HCT116 (cell line): ENCODE data around the gene HMX1. TPM values are rescaled to one million over a fixed set of nuclear protein-coding genes. Genes with fewer than 3 reads are reported as not detected.

Experiments
- ATAC-seq: fragments of 200-7000 bp; cut with Tn5 transposase; 2 replicates; pipeline ENCODE4 v1.9.1; 2020; ENCODE audit warnings: mild to moderate bottlenecking, moderate library complexity
- BruUV-seq: library from RNA; stranded (reverse); fragments of 400-500 nt; replicated peaks from 2 replicates; lab custom pipeline; 2021; lab: Mats Ljungman, UMichigan
- CTCF ChIA-PET: fragments of 300-600 bp; sonication (Branson Sonifier 250); formaldehyde crosslinking; loops from one replicate; lab custom pipeline; 2021; ENCODE audit warnings: antibody characterized with exemption; lab: Charles Lee
- POLR2A ChIA-PET: fragments of 300-600, 350-600 bp; sonication (Branson Sonifier 250); formaldehyde crosslinking; loops from one replicate; lab custom pipeline; 2021; ENCODE audit warnings: antibody characterized with exemption; lab: Charles Lee
- RAD21 ChIA-PET, 2 experiments: fragments of 300-600 bp; sonication (Branson Sonifier 250); formaldehyde crosslinking; loops; one replicate each; lab custom pipeline; 2023; ENCODE audit warnings: low total read pairs in 2 of 2; ENCODE audit not compliant: uncharacterized antibody in 2 of 2, unreplicated experiment in 2 of 2, low non-redundant PET in 1 of 2; lab: Charles Lee
- DNase-seq: peaks from one replicate; pipeline ENCODE4 v3.0.0-alpha.2; 2010; ENCODE audit warnings: low read depth, low spot score
- H2AFZ ChIP-seq: fragments of 200-600 bp; shearing (Covaris generic), sonication (generic); 2 replicates; pipeline ENCODE4 v1.6.1; 2017; ENCODE audit warnings: low read depth, mixed run types, mixed read lengths, antibody characterized with exemption, low read length; ENCODE audit not compliant: poor library complexity, severe bottlenecking
- H3K27ac ChIP-seq: 2 replicates; pipeline ENCODE4 v1.5.1; 2012; ENCODE audit warnings: low read depth, low read length
- H3K27me3 ChIP-seq: fragments of 200-600 bp; sonication (generic); 2 replicates; pipeline ENCODE4 v1.6.1; 2016; ENCODE audit warnings: mixed run types, low read length, mixed read lengths; ENCODE audit not compliant: insufficient read depth
- H3K36me3 ChIP-seq, 2 experiments: fragments of 200-500 bp in 1 of 2; fragments of 200-600 bp in 1 of 2; sonication (Bioruptor generic) in 1 of 2; sonication (generic) in 1 of 2; 2 replicates each; pipeline versions ENCODE4 v1.5.1 to v1.6.1; 2014 to 2016; ENCODE audit warnings: low read length in 2 of 2, inconsistent platforms in 1 of 2, mixed read lengths in 1 of 2, mixed run types in 1 of 2; ENCODE audit not compliant: insufficient read depth in 2 of 2, control insufficient read depth in 1 of 2
- H3K4me1 ChIP-seq, 2 experiments: fragments of 200-600 bp in 1 of 2; sonication (generic) in 1 of 2; 2 replicates each; pipeline versions ENCODE4 v1.5.1 to v1.6.1; 2012 to 2017; ENCODE audit warnings: low read length in 2 of 2, inconsistent platforms in 1 of 2, mild to moderate bottlenecking in 1 of 2, mixed read lengths in 1 of 2, mixed run types in 1 of 2, moderate library complexity in 1 of 2; ENCODE audit not compliant: insufficient read depth in 2 of 2, control insufficient read depth in 1 of 2
- H3K4me2 ChIP-seq: fragments of 200-600 bp; sonication (generic); 2 replicates; pipeline ENCODE4 v1.6.1; 2017; ENCODE audit warnings: mixed run types, low read length, mixed read lengths
- H3K4me3 ChIP-seq, 2 experiments: fragments of 200-600 bp in 1 of 2; sonication (generic) in 1 of 2; replicated peaks in 1 of 2; 2 replicates each; pipeline ENCODE4 v1.5.1; 2011 to 2016; ENCODE audit warnings: low read length in 2 of 2, control low read depth in 1 of 2, low read depth in 1 of 2, mild to moderate bottlenecking in 1 of 2, mixed read lengths in 1 of 2, mixed run types in 1 of 2
- H3K79me2 ChIP-seq: fragments of 200-600 bp; sonication (generic); 2 replicates; pipeline ENCODE4 v1.6.1; 2017; ENCODE audit warnings: mild to moderate bottlenecking, mixed run types, low read length, moderate library complexity, mixed read lengths; ENCODE audit not compliant: insufficient read depth
- H3K9ac ChIP-seq: fragments of 200-600 bp; sonication (generic); 2 replicates; pipeline ENCODE4 v1.6.1; 2016; ENCODE audit warnings: low read length, mixed read lengths
- H3K9me2 ChIP-seq: fragments of 200-600 bp; sonication (generic), shearing (Covaris generic); 2 replicates; pipeline ENCODE4 v1.6.1; 2017; ENCODE audit warnings: mixed run types, mild to moderate bottlenecking, moderate library complexity; ENCODE audit not compliant: insufficient read depth
- H3K9me3 ChIP-seq, 2 experiments: fragments of 200-500 bp in 1 of 2; fragments of 200-600 bp in 1 of 2; sonication (Bioruptor generic) in 1 of 2; sonication (generic) in 1 of 2; 2 replicates each; pipeline ENCODE4 v1.6.1; 2014 to 2017; ENCODE audit warnings: low read length in 2 of 2, mixed read lengths in 2 of 2, inconsistent platforms in 1 of 2, low read depth in 1 of 2, mild to moderate bottlenecking in 1 of 2, mixed run types in 1 of 2, moderate library complexity in 1 of 2; ENCODE audit not compliant: control insufficient read depth in 1 of 2, insufficient read depth in 1 of 2
- H4K20me1 ChIP-seq: fragments of 200-600 bp; sonication (generic), shearing (Covaris generic); 2 replicates; pipeline ENCODE4 v1.6.1; 2017; ENCODE audit warnings: mixed run types, mild to moderate bottlenecking, moderate library complexity; ENCODE audit not compliant: insufficient read depth
- ATF3 ChIP-seq: IDR thresholded peaks from 2 replicates; pipeline ENCODE4 v1.6.1; 2012
- EGR1 ChIP-seq: IDR thresholded peaks from 2 replicates; pipeline ENCODE4 v1.6.1; 2012; ENCODE audit warnings: low read depth
- ELF1 ChIP-seq: IDR thresholded peaks from 2 replicates; pipeline ENCODE4 v1.6.1; 2012; ENCODE audit warnings: low read depth, borderline replicate concordance
- EZH2phosphoT487 ChIP-seq: fragments of 200-600 bp; IDR thresholded peaks from 2 replicates; pipeline ENCODE4 v1.6.1; 2018; ENCODE audit warnings: antibody characterized with exemption, borderline replicate concordance
- TCF7L2 ChIP-seq: IDR thresholded peaks from 2 replicates; pipeline ENCODE4 v1.7.0; 2011; ENCODE audit warnings: borderline replicate concordance, inconsistent platforms; ENCODE audit not compliant: insufficient read depth, insufficient read length; ENCODE audit errors: extremely low read depth
- intact Hi-C: fragments of 100-400 bp; cut with micrococcal nuclease; formaldehyde crosslinking; loops from 2 replicates; pipeline ENCODE4 v1.10.0; 2022
- total RNA-seq: library from RNA; stranded (reverse); gene quantifications from one replicate; pipeline ENCODE4 v1.2.1, GENCODE V29; 2021; ENCODE audit not compliant: unreplicated experiment
- TF ChIP-seq, protein P1 (sequence below), 3 experiments: fragments of 200-600 bp in 1 of 3; sonication (generic) in 1 of 3; IDR thresholded peaks in 2 of 3; conservative IDR thresholded peaks in 1 of 3; 2 replicates each; pipeline ENCODE4 v1.5.1; 2012 to 2017; ENCODE audit warnings: low read depth in 2 of 3, low read length in 2 of 3, antibody characterized with exemption in 1 of 3, borderline replicate concordance in 1 of 3, control low read depth in 1 of 3, mild to moderate bottlenecking in 1 of 3, mixed read lengths in 1 of 3, mixed run types in 1 of 3, moderate library complexity in 1 of 3; ENCODE audit not compliant: insufficient read depth in 1 of 3

HMX1 gene
- total RNA-seq, 1 experiment from 2014 or later: 0.39 TPM

GRCh38 chr4:8834681-8835220 is 36.9 kb downstream of the HMX1 start:
- no peaks in the 10 kb centered on the region for H3K79me2 ChIP-seq
- ATAC-seq (no peak), DNase-seq (no peak)
- H4K20me1 ChIP-seq: no peaks in the 10 kb centered on the region
- H3K9me2 ChIP-seq: no peaks in the 10 kb centered on the region
- H2AFZ ChIP-seq: no peak overlapping the region
- POLR2A ChIA-PET: no interaction called here
- intact Hi-C loops: no loop called here
- H3K36me3 ChIP-seq: no peaks in the 10 kb centered on the region
- CTCF ChIA-PET: no interaction called here
- H3K4me3 ChIP-seq: no peak overlapping the region
- H3K4me1 ChIP-seq: no peaks in the 10 kb centered on the region
- H3K27me3 ChIP-seq: no peaks in the 10 kb centered on the region
- no peaks in the 10 kb centered on the region for H3K9me3 ChIP-seq
- H3K4me2 ChIP-seq: no peak overlapping the region
- no peak overlapping the region for H3K27ac ChIP-seq
- RAD21 ChIA-PET: no interaction called here
- TF ChIP-seq ATF3 (no peak), TCF7L2 (no peak), EZH2phosphoT487 (no peak), EGR1 (no peak), ELF1 (no peak)
- TF ChIP-seq, protein P1, sequence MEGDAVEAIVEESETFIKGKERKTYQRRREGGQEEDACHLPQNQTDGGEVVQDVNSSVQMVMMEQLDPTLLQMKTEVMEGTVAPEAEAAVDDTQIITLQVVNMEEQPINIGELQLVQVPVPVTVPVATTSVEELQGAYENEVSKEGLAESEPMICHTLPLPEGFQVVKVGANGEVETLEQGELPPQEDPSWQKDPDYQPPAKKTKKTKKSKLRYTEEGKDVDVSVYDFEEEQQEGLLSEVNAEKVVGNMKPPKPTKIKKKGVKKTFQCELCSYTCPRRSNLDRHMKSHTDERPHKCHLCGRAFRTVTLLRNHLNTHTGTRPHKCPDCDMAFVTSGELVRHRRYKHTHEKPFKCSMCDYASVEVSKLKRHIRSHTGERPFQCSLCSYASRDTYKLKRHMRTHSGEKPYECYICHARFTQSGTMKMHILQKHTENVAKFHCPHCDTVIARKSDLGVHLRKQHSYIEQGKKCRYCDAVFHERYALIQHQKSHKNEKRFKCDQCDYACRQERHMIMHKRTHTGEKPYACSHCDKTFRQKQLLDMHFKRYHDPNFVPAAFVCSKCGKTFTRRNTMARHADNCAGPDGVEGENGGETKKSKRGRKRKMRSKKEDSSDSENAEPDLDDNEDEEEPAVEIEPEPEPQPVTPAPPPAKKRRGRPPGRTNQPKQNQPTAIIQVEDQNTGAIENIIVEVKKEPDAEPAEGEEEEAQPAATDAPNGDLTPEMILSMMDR (IDR thresholded peaks at IDR 0.05 in 2 of 3, conservative IDR thresholded peaks at IDR 0.05 in 1 of 3; ENCODE audit: borderline replicate concordance in 1 of 3, insufficient read depth in 1 of 3, low read depth in 2 of 3, low read length in 2 of 3): no peak
- H3K9ac ChIP-seq: no peak overlapping the region
- BruUV-seq: no TSS peak
